OCI-LY1 (cell line): Measurements from ENCODE around the gene GLIS1.

ENCODE experiments used
- H2AFZ ChIP-seq: fragments of 200-600 bp; sonication (generic), shearing (Covaris generic); 2 replicates; pipeline ENCODE4 v1.6.0; 2014; ENCODE audit warnings: antibody characterized with exemption, mild to moderate bottlenecking, low read length
- H3F3A ChIP-seq: fragments of 200-600 bp; sonication (generic), shearing (Covaris generic); 2 replicates; pipeline ENCODE4 v1.6.0; 2014; ENCODE audit warnings: mild to moderate bottlenecking, antibody characterized with exemption, low read length, moderate library complexity; ENCODE audit not compliant: insufficient read depth
- H3K27ac ChIP-seq: fragments of 200-600 bp; sonication (generic); 2 replicates; pipeline ENCODE4 v1.5.1; 2014; ENCODE audit warnings: low read length, mixed run types, mild to moderate bottlenecking, low read depth; ENCODE audit not compliant: poor library complexity, severe bottlenecking
- H3K27me3 ChIP-seq: fragments of 200-600 bp; sonication (generic); 2 replicates; pipeline ENCODE4 v1.6.0; 2014; ENCODE audit warnings: antibody characterized with exemption, mild to moderate bottlenecking, low read length, moderate library complexity; ENCODE audit not compliant: insufficient read depth
- H3K36me3 ChIP-seq: fragments of 200-600 bp; sonication (generic); 2 replicates; pipeline ENCODE4 v1.6.1; 2014; ENCODE audit warnings: mild to moderate bottlenecking, antibody characterized with exemption, low read length, moderate library complexity, mixed read lengths; ENCODE audit not compliant: insufficient read depth
- H3K4me1 ChIP-seq: fragments of 200-600 bp; sonication (generic); 2 replicates; pipeline ENCODE4 v1.5.1; 2014; ENCODE audit warnings: mild to moderate bottlenecking, low read length, moderate library complexity; ENCODE audit not compliant: insufficient read depth, severe bottlenecking
- H3K4me2 ChIP-seq: fragments of 200-600 bp; sonication (generic), shearing (Covaris generic); 2 replicates; pipeline ENCODE4 v1.6.1; 2014; ENCODE audit warnings: low read length
- H3K4me3 ChIP-seq: fragments of 200-600 bp; sonication (generic); 2 replicates; pipeline ENCODE4 v1.5.1; 2014; ENCODE audit warnings: low read length, low read depth, mild to moderate bottlenecking, mixed read lengths; ENCODE audit not compliant: poor library complexity, severe bottlenecking
- H3K79me2 ChIP-seq: fragments of 200-600 bp; shearing (Covaris generic); 2 replicates; pipeline ENCODE4 v1.6.1; 2016; ENCODE audit warnings: mixed run types, low read length, mixed read lengths; ENCODE audit not compliant: insufficient read depth
- H3K9ac ChIP-seq: fragments of 200-600 bp; sonication (generic), shearing (Covaris generic); 2 replicates; pipeline ENCODE4 v1.6.1; 2014; ENCODE audit warnings: mild to moderate bottlenecking, low read length, mixed read lengths
- H3K9me2 ChIP-seq: fragments of 200-600 bp; sonication (generic), shearing (Covaris generic); 2 replicates; pipeline ENCODE4 v1.6.1; 2014; ENCODE audit warnings: low read depth, mild to moderate bottlenecking, low read length, mixed read lengths
- H3K9me3 ChIP-seq: fragments of 200-600 bp; shearing (Covaris generic); 2 replicates; pipeline ENCODE4 v1.6.1; 2014; ENCODE audit warnings: low read length, mixed read lengths
- H4K20me1 ChIP-seq: fragments of 200-600 bp; sonication (generic), shearing (Covaris generic); 2 replicates; pipeline ENCODE4 v1.6.0; 2016; ENCODE audit warnings: mild to moderate bottlenecking, low read length; ENCODE audit not compliant: insufficient read depth
- CTCF ChIP-seq: fragments of 200-600 bp; sonication (generic), shearing (Covaris generic); IDR thresholded peaks from 2 replicates; pipeline ENCODE4 v1.5.1; 2017; ENCODE audit warnings: mild to moderate bottlenecking, antibody characterized with exemption, low read length, moderate library complexity, mixed read lengths
- EZH2 ChIP-seq: fragments of 200-600 bp; sonication (generic), shearing (Covaris generic); IDR thresholded peaks from 2 replicates; pipeline ENCODE4 v1.8.0; 2017; ENCODE audit warnings: borderline replicate concordance, mixed run types, mild to moderate bottlenecking, antibody characterized with exemption, low read length, moderate library complexity, mixed read lengths

Gene GLIS1

GRCh38 chr1:53585129-53585528 lies 153.8 kb downstream of the GLIS1 start:
- Histone ChIP-seq H3K9me3 (no peaks in the 10 kb centered on the region), H3K9ac (no peak overlapping the region), H4K20me1 (no peaks in the 10 kb centered on the region), H3K36me3 (no peaks in the 10 kb centered on the region), H3K4me3 (no peak overlapping the region), H3K27ac (no peak overlapping the region), H3K4me2 (no peak overlapping the region), H3K4me1 (no peaks in the 10 kb centered on the region), H3K79me2 (no peaks in the 10 kb centered on the region), H3K9me2 (no peaks in the 10 kb centered on the region), H3K27me3 (no peaks in the 10 kb centered on the region), H2AFZ (no peak overlapping the region), H3F3A (no peaks in the 10 kb centered on the region)
- TF ChIP-seq CTCF (no peak), EZH2 (no peak)

DNA sequence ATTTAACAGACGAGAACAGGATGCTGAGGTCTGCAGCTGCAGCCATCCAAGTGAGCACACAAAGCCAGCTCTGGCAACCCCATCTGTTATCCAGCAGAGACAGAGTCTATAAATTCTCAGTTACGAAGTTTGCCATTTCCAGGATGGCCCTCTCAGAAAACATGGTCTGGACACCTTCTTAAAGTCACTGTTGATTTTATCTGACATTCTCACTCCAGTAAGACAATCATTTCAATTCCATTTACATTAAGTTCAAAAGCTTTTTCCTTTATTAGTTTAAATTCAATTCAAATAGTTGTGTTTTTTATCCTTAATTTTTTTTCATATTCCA lies 154.2 kb downstream of the GLIS1 start:
- Histone ChIP-seq H3K4me2 (no peak overlapping the region), H3K9me2 (no peaks in the 10 kb centered on the region), H3K27me3 (no peaks in the 10 kb centered on the region), H3K4me3 (no peak overlapping the region), H3K79me2 (no peaks in the 10 kb centered on the region), H3K9me3 (no peaks in the 10 kb centered on the region), H3K27ac (no peak overlapping the region), H3F3A (no peaks in the 10 kb centered on the region), H2AFZ (no peak overlapping the region), H3K9ac (no peak overlapping the region), H3K4me1 (no peaks in the 10 kb centered on the region), H4K20me1 (no peaks in the 10 kb centered on the region), H3K36me3 (no peaks in the 10 kb centered on the region)
- TF ChIP-seq CTCF, result no peak
- TF ChIP-seq EZH2, result no peak

DNA sequence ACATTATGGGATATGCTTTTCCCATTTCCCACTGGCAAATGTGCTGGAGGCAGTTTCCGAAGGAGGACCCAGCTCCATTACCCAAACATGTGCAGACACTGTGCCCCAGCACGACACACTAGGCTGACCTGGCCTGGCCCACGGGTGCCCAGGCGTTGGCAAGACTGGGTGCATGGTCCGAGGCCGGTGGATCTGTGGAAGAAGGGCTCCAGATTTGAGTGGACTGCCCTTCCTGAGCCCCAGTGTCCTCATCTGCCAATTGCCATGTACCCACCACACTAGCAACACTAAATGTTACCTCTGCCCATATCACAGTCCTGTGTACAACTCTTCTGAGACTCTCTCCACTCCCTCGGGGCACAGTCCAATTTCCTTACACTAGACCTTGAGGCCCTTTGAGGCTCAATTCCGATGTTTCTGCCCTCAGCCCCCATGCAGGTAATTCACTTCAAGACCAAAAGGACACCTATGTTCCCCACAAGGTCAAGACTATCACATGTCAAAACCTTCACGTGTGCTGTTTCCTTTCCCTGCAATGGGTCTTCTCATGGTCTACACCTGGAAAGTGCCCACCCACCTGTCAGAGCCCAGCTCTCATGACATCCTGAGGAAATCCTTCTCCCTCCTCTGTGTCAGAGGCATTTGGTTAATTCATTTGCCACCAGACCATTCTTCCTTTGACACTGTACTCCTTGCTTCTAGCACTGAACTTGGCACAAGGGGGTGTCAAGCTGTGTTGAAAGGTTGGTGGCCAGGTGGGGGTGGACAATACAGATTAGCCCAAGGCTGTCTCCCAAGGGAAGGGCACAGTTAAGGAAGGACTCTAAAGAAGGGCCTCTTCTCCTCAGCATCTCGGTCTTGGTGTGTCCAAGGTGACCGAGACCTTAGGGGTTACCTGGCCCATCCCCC lies 154.8 kb downstream of the GLIS1 start:
- H3K4me2 ChIP-seq, result no peak overlapping the region
- no peak overlapping the region for H3K9ac ChIP-seq
- no peak overlapping the region for H3K27ac ChIP-seq
- H3K4me1 ChIP-seq, result no peaks in the 10 kb centered on the region
- no peaks in the 10 kb centered on the region for H3K27me3 ChIP-seq
- no peaks in the 10 kb centered on the region for H3K36me3 ChIP-seq
- no peak for TF ChIP-seq CTCF
- TF ChIP-seq EZH2, result no peak
- no peaks in the 10 kb centered on the region for H3F3A ChIP-seq
- H2AFZ ChIP-seq, result no peak overlapping the region
- no peaks in the 10 kb centered on the region for H3K79me2 ChIP-seq
- H4K20me1 ChIP-seq, result no peaks in the 10 kb centered on the region
- no peaks in the 10 kb centered on the region for H3K9me2 ChIP-seq
- H3K4me3 ChIP-seq, result no peak overlapping the region
- no peaks in the 10 kb centered on the region for H3K9me3 ChIP-seq
